ENCODE measurements around the gene PLXNA2. TPM values are rescaled to one million over a fixed set of nuclear protein-coding genes. Genes with fewer than 3 reads are reported as not detected.

Gene PLXNA2
- total and polyA plus RNA-seq, 7 donors = 2.4 to 16.1 (median 6.4) TPM

GRCh38 chr1:208077232-208078075, 166.7 kb downstream of the PLXNA2 start:
- H3K27me3 ChIP-seq = no peaks in the 10 kb centered on the region
- H3K36me3 ChIP-seq = peaks cover 0 to 26% (median 9%) of the 10 kb centered on the region in 4 donors
- DNase-seq = no peak
- TF ChIP-seq EP300 (IDR thresholded peaks at IDR 0.05) = no peak
- TF ChIP-seq CTCF (IDR thresholded peaks at IDR 0.05) = no peak
- no peak for TF ChIP-seq POLR2AphosphoS5 (IDR thresholded peaks at IDR 0.05)
- no peak for TF ChIP-seq POLR2A (IDR thresholded peaks at IDR 0.05)
- H3K9me3 ChIP-seq = no peaks in the 10 kb centered on the region
- 76 to 88% methylated on average over 16 of the region's 16 CpGs for WGBS, 2 donors
- H3K4me3 ChIP-seq = no peak overlapping the region
- H3K27ac ChIP-seq = no peak overlapping the region
- intact Hi-C loops (cut with DNase I) = no loop called here
- no peaks in the 10 kb centered on the region for H3K4me1 ChIP-seq

GRCh38 chr1:208074353-208074752, 169.8 kb downstream of the PLXNA2 start:
- intact Hi-C loops (cut with DNase I) = no loop called here
- WGBS, 2 donors = 84 to 87% methylated on average over 6 of the region's 6 CpGs
- Histone ChIP-seq H3K36me3 (peaks cover 0 to 26% (median 5%) of the 10 kb centered on the region in 4 donors), H3K27ac (no peak overlapping the region), H3K4me1 (no peaks in the 10 kb centered on the region), H3K4me3 (no peak overlapping the region), H3K27me3 (no peaks in the 10 kb centered on the region), H3K9me3 (no peaks in the 10 kb centered on the region)
- TF ChIP-seq CTCF (IDR thresholded peaks at IDR 0.05) (no peak), POLR2AphosphoS5 (IDR thresholded peaks at IDR 0.05) (no peak), POLR2A (IDR thresholded peaks at IDR 0.05) (no peak), EP300 (IDR thresholded peaks at IDR 0.05) (no peak)
- DNase-seq = no peak

GRCh38 chr1:208071435-208072031, 172.7 kb downstream of the PLXNA2 start:
- no peak for DNase-seq
- WGBS, 2 donors = 92 to 94% methylated on average over 7 of the region's 7 CpGs
- Histone ChIP-seq H3K9me3 (no peaks in the 10 kb centered on the region), H3K36me3 (peaks cover 0 to 19% (median 0%) of the 10 kb centered on the region in 4 donors), H3K4me1 (no peaks in the 10 kb centered on the region), H3K27me3 (no peaks in the 10 kb centered on the region), H3K27ac (no peak overlapping the region), H3K4me3 (no peak overlapping the region)
- intact Hi-C loops (cut with DNase I) = no loop called here
- TF ChIP-seq POLR2A (IDR thresholded peaks at IDR 0.05) = no peak
- TF ChIP-seq CTCF (IDR thresholded peaks at IDR 0.05) = no peak
- no peak for TF ChIP-seq POLR2AphosphoS5 (IDR thresholded peaks at IDR 0.05)
- no peak for TF ChIP-seq EP300 (IDR thresholded peaks at IDR 0.05)

GRCh38 chr1:208069908-208070307, 174.3 kb downstream of the PLXNA2 start:
- peaks cover 0 to 19% (median 0%) of the 10 kb centered on the region in 4 donors for H3K36me3 ChIP-seq
- H3K4me1 ChIP-seq = no peaks in the 10 kb centered on the region
- intact Hi-C loops (cut with DNase I) = no loop called here
- H3K9me3 ChIP-seq = no peaks in the 10 kb centered on the region
- TF ChIP-seq CTCF (IDR thresholded peaks at IDR 0.05) = no peak
- no peak for TF ChIP-seq EP300 (IDR thresholded peaks at IDR 0.05)
- no peak for TF ChIP-seq POLR2A (IDR thresholded peaks at IDR 0.05)
- no peak for TF ChIP-seq POLR2AphosphoS5 (IDR thresholded peaks at IDR 0.05)
- H3K27me3 ChIP-seq = no peaks in the 10 kb centered on the region
- no peak overlapping the region for H3K4me3 ChIP-seq
- no peak for DNase-seq
- WGBS, 2 donors = 93 to 96% methylated on average over 4 of the region's 4 CpGs
- no peak overlapping the region for H3K27ac ChIP-seq
